ENCODE data around the gene ASTN2. TPM values are rescaled to one million over a fixed set of nuclear protein-coding genes. Genes with fewer than 3 reads are reported as not detected.

Gene ASTN2
- total RNA-seq, 6 experiments from 2014 or later, result 0.91 to 3.1 (median 2.5) TPM

- peak; percentile 62 to 90 (median 77) for ATAC-seq
- intact Hi-C loops (cut with DNase I), result no loop called here
- DNase-seq, result peak in 1 of 3 donors; percentile 54
- 38% methylated on average over 3 of the region's 3 CpGs for WGBS (ENCODE audit: insufficient coverage, low coverage, low lambda C conversion rate, missing lambda C conversion rate)
- Histone ChIP-seq H3K4me1 (no peaks in the 10 kb centered on the region), H3K27ac (no peak overlapping the region), H3K9me3 (no peaks in the 10 kb centered on the region), H3K4me3 (no peak overlapping the region), H3K27me3 (no peaks in the 10 kb centered on the region), H3K36me3 (no peaks in the 10 kb centered on the region)
- TF ChIP-seq CTCF (IDR thresholded peaks at IDR 0.05) (no peak), POLR2A (IDR thresholded peaks at IDR 0.05) (no peak)
These were observed 760.9 kb downstream of the ASTN2 start for GRCh38 chr9:116654059-116654355.

- Histone ChIP-seq H3K4me3 (no peak overlapping the region), H3K27me3 (no peaks in the 10 kb centered on the region), H3K9me3 (no peaks in the 10 kb centered on the region), H3K27ac (no peak overlapping the region), H3K36me3 (no peaks in the 10 kb centered on the region), H3K4me1 (no peaks in the 10 kb centered on the region)
- TF ChIP-seq CTCF (IDR thresholded peaks at IDR 0.05) (no peak), POLR2A (IDR thresholded peaks at IDR 0.05) (no peak)
- no peak for DNase-seq
- ATAC-seq, result peak in 1 of 4 donors; percentile 11
- 86% methylated on average over 7 of the region's 7 CpGs for WGBS (ENCODE audit: insufficient coverage, low coverage, low lambda C conversion rate, missing lambda C conversion rate)
- intact Hi-C loops (cut with DNase I), result no loop called here
These were observed 761.4 kb downstream of the ASTN2 start for GRCh38 chr9:116653348-116654058.

GRCh38 chr9:116647515-116647809 is 767.4 kb downstream of the ASTN2 start:
- Histone ChIP-seq H3K4me1 (no peaks in the 10 kb centered on the region), H3K4me3 (no peak overlapping the region), H3K36me3 (no peaks in the 10 kb centered on the region), H3K9me3 (no peaks in the 10 kb centered on the region), H3K27me3 (no peaks in the 10 kb centered on the region), H3K27ac (no peak overlapping the region)
- intact Hi-C loops (cut with DNase I), result loop anchor here in 1 of 2 donors (10.0 kb wide), 1 partner anchor 63 kb away; no protein-coding TSS in a partner anchor
- TF ChIP-seq POLR2A (IDR thresholded peaks at IDR 0.05), result no peak
- TF ChIP-seq CTCF (IDR thresholded peaks at IDR 0.05), result peak in 2 of 4 donors; percentile 1 to 3
- DNase-seq (peak in 2 of 3 donors; percentile 59 to 82), ATAC-seq (peak; percentile 70 to 90 (median 78))
- no CpG with 5 or more reads among the region's 4 CpGs for WGBS (ENCODE audit: insufficient coverage, low coverage, low lambda C conversion rate, missing lambda C conversion rate)

GRCh38 chr9:116646661-116647514 is 768.0 kb downstream of the ASTN2 start:
- H3K27me3 ChIP-seq, result no peaks in the 10 kb centered on the region
- TF ChIP-seq POLR2A (IDR thresholded peaks at IDR 0.05), result no peak
- peak; percentile 48 to 69 (median 66) for TF ChIP-seq CTCF (IDR thresholded peaks at IDR 0.05)
- H3K4me1 ChIP-seq, result no peaks in the 10 kb centered on the region
- intact Hi-C loops (cut with DNase I), result loop anchor here in 1 of 2 donors (10.0 kb wide), 1 partner anchor 62 kb away; no protein-coding TSS in a partner anchor
- no peaks in the 10 kb centered on the region for H3K9me3 ChIP-seq
- no peak overlapping the region for H3K27ac ChIP-seq
- ATAC-seq (peak; percentile 74 to 87 (median 80)), DNase-seq (no peak)
- 71% methylated on average over 5 of the region's 5 CpGs for WGBS (ENCODE audit: insufficient coverage, low coverage, low lambda C conversion rate, missing lambda C conversion rate)
- no peaks in the 10 kb centered on the region for H3K36me3 ChIP-seq
- no peak overlapping the region for H3K4me3 ChIP-seq

Data from right lobe of liver (tissue), 6 donors.